CD4-positive, alpha-beta T cell treated with Interleukin-17A for 4 hours (primary cell): ENCODE measurements around the gene GET4.

ENCODE experiments used
- DNase-seq: peaks from one replicate; pipeline ENCODE4 v3.0.0-alpha.2; 2020; ENCODE audit warnings: mixed read lengths

The GET4 gene, protein sequence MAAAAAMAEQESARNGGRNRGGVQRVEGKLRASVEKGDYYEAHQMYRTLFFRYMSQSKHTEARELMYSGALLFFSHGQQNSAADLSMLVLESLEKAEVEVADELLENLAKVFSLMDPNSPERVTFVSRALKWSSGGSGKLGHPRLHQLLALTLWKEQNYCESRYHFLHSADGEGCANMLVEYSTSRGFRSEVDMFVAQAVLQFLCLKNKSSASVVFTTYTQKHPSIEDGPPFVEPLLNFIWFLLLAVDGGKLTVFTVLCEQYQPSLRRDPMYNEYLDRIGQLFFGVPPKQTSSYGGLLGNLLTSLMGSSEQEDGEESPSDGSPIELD

DNA sequence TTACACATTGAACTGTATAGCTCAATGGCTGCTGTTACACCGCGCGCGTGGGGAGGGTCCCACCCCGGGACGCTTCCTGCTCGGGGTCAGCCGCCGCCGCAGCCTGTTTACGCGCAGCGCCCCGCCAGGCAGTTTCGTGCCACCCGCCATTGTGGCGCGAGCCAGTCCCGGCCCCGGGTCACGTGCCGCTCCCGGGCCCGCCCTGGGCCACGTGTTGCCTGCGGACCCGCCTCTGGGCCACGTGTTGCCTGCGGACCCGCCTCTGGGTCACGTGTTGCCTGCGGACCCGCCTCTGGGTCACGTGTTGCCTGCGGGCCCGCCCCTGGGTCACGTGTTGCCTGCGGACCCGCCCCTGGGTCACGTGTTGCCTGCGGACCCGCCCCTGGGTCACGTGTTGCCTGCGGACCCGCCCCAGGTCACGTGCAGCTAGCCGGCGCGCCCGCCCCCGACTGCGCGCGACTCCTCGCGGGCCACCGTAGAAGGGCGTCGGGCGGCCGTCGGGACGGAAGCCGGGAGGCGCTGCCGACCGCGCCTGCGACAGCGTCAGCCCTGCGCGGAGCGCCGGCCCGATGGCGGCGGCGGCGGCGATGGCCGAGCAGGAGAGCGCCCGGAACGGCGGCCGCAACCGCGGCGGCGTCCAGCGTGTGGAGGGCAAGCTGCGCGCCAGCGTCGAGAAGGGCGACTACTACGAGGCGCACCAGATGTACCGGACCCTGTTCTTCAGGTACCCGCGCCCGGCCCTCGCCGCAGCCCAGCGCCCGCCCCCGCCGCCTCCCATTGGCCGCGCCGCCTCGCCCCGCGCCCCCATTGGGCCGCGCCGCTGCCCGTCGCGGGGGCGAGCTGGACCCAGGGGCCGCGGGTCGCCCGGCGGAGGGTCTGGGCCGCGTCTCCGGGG, at the start of gene GET4:
GET4 (plus strand) TSS at position 478 of the 895 bp plus-strand sequence; CDS start at position 570, 92 bp downstream.
- DNase-seq: peak; percentile 96

DNA sequence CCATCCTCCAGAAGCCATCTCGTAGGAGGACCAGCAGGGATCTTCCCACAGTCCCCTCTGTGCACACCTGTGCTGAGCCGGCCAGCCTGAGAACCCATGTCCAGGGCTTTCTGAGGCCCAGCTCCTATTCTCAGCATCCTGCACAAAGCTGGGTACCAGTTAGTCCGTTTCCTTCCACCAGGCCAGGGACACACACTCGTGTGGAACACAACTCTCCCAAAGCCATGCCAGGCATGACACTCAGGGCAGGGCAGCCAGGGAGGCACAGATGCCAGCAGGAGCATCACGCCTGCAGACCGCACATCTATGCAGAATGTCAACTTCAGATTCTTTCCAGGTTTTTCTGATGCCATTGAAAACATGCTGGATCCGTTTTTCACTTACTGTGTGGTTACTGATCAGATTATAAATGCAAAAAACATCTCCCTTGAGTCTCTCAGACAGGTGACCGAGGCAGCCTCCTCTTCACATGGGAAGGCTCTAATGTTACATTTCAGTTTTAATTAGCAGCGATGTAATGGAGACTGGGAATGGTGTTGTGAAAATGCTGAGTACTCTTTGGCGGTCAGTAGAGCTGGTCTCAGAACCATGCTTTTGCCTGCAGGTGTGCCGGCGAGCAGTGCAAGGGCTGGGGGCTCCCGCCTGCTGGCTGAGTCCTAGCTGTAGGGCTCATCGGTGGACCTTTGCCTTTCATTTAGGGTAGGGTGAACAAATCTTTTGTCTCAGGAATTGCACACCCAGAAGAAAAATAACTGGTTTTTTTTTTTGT, 47.4 kb upstream of the GET4 start:
- no peak for DNase-seq

DNA sequence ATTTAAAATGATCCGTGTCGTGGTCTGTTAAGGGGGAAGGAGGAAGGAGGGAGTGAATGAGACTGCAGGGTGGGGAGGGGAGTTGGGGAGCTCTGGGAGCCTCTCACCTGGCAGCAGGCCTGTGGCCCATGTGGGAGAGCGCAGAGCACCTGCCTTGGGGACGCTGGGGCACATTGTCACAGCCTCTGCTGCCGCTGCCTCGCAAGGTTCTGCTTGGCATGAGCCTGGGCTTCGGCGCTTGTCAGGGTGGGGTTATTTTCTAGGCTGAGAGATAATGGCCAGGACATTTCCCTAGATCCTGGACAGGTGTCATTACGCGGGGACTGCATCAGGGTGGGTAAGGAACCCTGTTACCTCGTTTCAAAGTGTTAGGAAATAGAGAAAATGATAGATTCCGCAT, 46.3 kb upstream of the GET4 start:
- DNase-seq: no peak

DNA sequence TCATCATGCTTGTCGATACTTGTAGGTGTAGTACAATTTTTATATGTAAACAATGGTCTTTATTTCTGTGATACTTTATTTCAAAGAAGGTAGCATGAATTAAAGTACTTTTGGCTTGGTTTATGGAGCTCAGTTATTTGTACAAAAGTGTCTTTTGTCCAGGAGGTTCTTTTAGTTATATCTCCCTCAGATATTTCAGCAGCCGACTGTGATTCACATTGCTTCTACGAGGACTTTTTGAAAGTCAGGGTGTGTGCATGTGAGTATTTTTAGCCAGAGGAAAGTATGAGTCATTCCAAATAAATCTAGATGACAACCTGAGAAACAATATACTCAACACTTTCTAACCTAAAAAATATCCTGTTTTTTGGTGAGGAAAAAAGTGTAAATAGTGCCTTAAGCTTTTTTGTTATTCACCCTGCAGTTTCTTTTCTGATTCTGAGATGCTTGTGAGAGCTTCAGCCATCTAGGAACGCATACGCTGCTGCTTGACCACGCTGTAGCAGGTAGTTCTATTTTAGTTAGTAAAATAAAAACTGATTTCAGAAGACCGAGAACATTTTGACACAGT, 44.7 kb upstream of the GET4 start:
- peak; percentile 52 for DNase-seq

DNA sequence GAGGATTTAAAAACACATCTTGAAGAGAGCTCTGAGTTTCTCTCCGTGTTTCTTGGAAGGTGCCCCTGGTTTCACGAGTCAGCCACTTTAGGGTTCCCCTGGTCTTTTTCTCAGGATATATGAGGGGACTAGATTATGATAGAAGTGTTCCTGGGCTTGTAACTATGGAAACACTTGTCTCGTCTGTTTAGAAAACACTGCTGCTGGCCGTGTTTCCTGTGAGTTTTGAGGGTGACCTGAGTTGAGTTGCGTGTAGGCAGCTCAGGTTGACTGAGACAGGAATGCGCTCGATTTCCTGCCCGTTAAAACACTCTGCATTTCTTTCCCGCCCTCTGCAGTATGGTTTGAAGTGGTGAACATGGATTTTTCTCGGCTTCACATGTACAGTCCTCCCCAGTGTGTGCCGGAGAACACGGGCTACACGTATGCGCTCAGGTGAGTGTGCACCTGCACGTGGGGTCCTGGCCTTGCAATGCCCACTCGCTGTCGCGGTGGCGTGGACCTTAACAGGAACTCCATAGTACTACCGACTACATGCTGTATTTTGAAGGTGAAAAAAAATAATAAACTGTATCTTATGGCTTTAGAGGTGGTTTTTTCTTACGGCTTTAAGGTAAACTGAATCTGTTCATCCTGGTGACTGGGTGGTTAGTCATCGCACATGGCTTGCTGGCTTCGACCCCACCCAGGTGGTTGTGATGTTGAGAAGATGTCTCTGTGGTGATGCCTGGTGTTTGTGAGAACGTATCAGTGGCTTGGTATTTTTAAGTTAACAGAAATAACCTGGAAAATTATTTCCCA, 44.0 kb upstream of the GET4 start, which contains the start of gene SUN1:
SUN1 (plus strand) TSS at position 310 of the 801 bp plus-strand sequence; CDS start at position 359, 49 bp downstream.
- peak; percentile 83 for DNase-seq

DNA sequence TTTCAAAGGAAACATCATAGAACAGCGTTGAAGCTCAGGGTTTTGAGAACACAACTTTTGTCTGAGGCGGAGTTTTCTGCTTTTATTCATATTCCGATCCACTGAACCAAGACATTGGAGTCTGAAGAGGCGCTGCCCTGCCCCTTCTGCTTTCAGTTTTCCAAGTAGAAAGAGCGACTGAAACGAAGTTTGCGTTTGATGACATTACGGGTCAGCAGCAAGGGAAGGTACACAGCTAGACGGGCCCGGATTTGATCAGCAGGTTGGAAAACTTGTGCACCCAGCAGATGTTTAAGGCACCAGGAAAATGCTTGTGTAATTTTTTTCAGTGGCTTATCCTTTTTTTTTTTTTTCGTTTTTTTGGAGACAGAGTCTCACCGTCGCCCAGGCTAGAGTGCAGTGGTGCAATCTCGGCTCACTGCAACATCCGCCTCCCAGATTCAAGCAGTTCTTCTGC, 43.4 kb upstream of the GET4 start:
- DNase-seq: no peak

DNA sequence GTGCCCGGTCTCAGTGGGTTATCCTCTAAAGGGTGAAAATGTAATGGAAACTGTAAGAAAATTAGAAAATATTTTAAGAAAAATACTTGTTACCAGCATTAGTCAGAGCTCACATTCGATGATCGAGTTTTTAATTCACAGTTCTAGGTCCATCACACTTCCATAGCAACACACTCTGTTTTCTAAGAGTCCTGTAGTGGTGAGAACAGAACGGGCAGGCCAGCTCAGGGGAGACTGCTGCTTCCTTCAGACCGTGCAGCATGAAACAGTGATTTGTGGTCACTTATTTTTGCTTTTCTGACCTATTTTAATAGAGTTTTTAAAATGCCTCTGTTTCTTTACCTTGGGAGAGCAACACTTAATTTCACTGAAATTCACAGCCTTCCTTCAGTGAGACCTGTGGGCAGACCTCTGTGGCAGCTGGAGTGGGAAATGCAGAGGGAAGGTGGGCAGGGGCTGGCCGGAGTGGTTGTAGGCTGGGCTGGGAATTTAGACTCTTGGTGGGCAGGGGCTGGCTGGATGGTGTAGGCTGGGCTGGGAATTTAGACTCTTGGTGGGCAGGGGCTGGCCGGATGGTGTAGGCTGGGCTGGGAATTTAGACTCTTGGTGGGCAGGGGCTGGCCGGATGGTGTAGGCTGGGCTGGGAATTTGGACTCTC, 42.6 kb upstream of the GET4 start:
- DNase-seq: no peak

DNA sequence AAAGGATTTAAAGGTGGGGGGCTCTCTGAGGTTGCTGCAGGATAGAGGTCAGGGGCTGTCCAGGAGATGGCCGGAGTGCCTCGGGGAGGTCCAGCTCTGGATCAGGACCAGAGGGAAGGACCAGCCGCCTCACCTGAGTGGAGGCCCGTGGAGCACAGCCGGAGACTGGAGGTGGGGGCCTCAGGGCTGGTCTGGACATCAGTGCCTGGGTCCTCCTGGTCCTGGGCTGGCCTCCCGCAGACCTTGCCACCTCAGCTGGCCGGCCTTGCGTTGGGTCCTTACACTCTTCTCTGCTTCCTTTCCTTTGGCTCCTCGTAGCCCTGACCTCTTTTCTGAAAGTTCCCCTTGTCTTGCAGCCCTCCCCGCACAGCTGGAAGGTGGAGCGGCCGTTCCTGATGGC, 42.1 kb upstream of the GET4 start:
- DNase-seq: no peak

DNA sequence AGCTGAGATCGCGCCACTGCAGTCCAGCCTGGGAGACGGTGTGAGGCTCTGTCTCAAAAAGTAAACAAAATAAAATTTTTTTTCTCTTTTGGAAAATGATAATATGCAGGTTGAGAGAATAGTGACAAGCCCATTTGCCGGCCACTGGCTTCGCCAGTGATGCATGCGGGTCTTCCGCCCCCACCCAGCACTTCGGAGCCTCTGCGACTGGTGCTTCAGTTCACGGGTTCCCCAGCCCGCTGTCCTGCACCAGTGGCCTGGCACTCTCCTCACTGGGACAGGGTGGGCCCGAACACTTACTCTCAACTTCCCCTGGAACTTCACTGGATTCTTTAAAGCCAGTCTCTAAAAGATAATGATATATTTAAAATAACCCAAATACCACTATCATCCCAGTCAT, 41.3 kb upstream of the GET4 start:
- DNase-seq: no peak

DNA sequence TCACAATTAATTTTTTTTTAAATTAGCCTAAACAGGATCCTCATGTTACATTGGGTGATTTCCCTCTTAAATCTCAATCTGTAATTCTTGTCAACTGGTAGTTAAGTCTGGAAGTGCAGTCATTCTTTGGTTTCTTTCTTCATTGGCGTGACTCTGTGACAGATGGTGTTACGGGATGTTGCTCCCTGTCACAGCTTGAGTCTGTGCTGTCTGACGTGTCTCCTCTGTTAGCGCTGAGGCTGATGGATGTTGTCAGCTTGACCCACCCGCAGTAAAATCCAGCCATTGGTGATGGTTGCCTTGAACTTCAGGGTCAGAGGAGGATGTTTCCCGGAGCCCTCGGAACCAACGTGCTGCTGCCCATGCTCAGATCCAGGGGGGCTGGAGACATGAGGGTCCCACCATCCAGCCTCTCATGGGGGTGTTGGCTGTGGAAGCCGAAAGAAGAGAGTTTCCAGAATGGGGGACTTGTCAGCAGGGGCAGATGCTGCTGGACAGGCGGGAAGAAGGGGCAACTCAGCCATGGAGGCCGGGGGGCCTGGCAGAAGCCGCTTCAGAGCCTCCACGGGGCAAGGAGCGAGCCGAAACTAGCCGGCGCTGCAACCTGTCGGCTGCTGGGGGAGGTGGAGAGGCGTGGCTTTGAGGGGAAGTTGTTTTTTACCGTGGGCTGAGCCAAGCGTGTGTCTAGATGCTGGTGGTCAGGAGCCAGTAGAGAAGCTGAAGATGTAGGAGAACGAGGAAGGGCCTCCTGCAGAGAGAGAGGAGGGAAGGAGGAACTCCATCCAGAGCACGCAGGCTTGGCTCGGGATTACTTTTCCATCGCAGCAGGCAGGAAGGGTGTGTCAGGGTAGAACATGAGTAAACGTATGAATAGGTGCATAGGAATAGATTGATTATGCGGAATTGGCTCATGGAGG, 40.6 kb upstream of the GET4 start:
- no peak for DNase-seq

DNA sequence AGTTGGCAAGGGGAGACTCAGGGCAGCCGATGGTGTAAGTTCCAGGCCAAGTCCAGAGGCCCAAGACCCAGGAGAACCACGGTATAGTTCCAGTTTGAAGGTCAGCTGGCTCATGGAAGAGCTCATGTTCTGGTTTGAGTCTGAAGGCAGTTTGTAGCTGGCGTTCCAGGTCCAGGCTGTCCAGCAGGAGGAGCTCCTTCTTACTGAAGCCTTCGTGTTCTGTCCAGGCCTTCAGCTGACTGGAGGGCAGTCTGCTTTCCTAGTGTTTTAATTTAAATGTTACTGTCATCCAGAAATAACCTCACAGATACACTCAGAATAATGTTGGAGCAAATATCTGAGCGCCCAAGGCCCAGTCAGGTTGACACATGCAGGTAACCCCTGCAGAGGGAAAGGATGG, 39.9 kb upstream of the GET4 start:
- DNase-seq: peak; percentile 13

DNA sequence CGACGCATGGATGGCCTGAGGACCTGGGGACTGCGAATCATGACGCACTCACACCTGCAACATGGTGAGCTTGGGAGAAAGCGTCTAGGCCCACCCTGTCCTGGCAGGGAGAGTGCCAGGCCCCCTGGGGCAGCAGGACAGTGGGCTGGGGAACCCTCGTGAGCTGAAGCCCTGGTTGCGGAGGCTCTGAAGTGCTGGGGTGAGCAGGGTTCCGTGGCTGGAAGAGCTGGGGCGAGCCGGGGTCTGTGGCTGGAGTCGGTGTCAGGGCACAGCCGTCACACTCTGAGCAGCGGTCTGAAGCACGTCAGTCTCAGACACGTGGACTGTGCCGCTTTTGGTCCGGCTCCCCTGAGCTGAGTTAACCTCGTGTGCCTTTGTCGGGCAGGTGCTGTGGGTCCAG, 39.4 kb upstream of the GET4 start:
- DNase-seq: no peak

DNA sequence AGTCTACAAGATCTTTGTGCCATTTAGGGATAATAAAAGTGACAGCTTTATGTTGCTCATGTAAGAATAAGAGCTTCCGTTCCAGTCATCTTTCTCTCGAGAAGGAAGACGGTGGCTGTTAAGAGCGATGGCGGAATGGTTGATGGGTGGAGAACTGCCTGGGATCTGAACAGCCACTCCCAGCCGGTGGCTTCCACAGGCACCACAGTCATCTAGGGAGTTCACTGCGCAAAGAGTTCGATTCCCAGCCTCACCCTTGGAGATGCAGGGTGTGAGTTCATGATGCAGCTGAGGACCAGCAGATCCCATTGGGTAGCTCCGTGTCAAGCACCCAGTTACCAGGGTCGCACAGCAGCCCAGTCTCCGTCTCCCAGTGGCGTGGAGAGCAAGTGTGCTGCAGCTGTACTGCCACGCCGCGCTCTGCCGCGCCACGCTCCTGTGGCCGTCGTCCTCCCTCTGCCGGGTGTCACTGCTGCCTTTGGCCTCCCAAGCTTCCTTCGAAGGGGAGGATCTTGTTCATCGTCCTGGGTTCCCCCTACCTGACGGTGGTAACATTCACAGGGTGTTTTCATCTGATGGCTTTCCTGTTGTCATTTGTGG, 36.3 kb upstream of the GET4 start:
- DNase-seq: no peak

DNA sequence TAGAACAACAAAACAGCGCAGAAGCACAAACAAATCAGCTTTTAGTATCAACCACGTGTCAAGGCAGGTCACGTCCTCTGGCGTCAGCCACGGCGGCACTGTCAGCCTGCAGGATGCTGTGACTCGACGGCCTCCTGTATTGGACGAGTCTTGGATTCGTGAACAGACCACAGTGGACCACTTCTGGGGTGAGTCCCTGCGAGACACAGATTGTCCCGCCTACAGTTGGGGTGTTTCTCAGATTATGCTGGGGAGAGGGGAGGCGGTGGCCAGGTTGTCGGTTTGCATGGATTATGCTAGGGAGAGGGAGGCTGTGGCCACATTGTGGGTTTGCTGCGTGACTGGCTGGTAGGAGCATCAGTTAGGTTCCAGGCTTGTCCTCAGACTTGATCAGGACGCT, 34.4 kb upstream of the GET4 start:
- DNase-seq: no peak

DNA sequence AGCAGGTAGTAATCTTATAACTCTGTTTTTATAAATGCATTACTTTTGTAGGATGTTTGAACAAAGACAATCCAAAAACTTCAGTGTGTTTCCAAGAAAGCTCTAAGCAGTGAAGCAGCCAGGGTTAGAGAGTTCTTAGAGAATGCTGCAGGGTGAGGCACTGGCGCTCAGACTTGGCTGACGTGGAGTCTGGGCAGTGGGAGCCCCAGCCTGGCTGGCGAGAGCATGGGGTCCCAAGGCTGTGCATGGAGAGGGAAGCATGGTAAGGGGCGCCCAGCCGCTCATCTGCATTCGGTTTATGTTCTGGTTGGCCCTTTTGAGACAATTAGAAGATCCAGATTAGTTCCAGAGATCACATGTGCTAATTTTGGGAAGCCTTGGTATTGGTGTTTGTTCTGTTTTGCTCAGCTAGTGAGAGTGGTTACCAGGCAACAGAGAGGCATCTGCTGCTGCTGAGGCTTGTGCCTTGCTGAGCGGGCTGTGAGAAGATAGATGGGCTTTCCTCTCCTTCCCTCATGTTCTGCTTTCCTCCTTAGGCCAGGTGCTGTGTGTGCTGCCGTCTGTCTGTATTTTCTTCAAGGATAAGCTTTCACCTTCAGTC, 33.8 kb upstream of the GET4 start:
- DNase-seq: no peak

DNA sequence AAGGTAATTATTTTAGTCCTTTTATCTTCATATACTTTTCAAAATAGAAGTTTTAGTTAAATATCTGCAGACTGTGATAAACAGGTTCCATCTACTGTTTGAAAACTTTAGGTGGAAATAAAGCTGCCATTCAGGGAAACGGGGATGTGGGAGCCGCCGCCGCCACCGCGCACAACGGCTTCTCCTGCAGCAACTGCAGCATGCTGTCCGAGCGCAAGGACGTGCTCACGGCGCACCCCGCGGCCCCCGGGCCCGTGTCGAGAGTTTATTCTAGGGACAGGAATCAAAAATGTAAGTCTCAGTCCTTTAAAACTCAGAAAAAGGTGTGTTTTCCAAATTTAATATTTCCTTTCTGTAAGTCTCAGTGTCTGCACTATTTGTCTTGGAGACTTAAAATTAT, 33.1 kb upstream of the GET4 start:
- no peak for DNase-seq

DNA sequence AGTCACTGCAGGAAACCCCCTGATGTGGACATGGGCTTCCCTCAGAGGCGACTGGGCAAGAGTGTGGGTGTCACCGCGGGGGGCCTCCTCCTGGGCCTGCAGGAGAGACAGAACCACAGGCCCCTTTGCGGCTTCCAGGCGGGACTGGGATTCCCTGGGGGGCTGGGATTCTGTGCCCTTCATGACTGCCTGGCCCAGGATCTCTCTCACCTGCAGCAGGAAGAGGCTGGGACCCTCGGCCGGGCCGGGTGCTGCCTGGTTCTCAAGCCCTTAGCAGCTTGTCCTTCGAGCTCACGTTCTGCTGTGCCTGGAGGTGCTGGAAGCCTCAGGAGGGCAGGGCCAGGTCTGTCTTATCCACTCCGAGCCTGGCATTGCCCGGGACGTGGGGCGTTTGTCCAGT, 32.3 kb upstream of the GET4 start:
- no peak for DNase-seq

DNA sequence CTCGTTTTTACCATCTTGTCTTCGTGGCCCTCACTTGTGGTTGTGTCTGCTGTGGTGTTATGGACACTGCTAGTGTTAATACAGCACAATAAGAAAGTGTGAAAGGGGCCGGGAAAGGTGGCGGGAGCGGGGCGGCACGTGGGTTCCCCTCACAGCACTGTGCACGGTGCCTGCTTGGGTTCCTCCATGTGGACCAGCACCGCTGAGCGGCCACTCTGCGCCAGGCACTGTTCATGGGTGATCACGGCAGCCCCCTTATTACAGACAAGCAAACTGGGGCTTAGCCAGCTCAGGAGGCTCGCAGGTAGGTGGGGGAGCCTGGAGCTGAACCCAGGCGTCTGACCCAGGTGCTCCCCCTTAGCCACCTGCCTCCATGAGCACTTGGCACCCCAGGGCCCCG, 31.8 kb upstream of the GET4 start:
- DNase-seq: no peak

DNA sequence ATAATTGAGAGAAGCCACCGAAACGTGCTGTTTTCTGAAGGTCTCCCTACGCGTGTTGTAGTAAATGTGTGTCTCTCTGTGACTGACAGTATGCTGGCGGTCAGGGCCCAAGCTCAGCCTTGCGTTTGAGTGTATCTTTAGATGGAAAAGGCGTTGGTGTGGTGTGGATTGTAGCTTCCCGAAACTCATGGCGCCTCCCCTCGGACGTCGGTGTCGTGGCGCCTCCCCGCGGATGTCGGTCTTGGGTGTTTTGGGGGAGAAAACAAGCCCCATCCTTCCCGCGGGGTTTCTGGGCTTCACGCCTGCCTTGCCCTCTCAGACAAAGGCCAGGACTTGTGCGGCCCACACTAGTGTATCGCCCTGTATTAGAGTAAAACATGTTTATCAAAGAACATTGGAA, 31.3 kb upstream of the GET4 start:
- DNase-seq: no peak
